Measurements from ENCODE around the gene VSTM2B.
"Not testable (repeated sequence)": the region's sequence is repeated elsewhere in the genome, so short reads cannot be mapped to it uniquely, and the experiment has no call there.

The VSTM2B gene

GRCh38 chr19:29542776-29543175 is 17.0 kb downstream of the VSTM2B start:
- Histone ChIP-seq H4K91ac (ENCODE audit: low read length) (no peak overlapping the region), H3K9me3 (ENCODE audit: control insufficient read depth, low read length) (peaks cover 6% of the 10 kb centered on the region), H3K4me2 (ENCODE audit: low read length, poor library complexity, severe bottlenecking) (no peak overlapping the region), H2BK12ac (ENCODE audit: low read length in 2 of 2) (no peak overlapping the region), H3K4me3 (ENCODE audit: insufficient read depth in 1 of 2, low read depth in 1 of 2, low read length in 2 of 2) (no peak overlapping the region), H3K14ac (ENCODE audit: low read length in 2 of 2) (no peak overlapping the region), H2AFZ (ENCODE audit: low read depth, low read length) (no peak overlapping the region), H3K27me3 (ENCODE audit: control insufficient read depth in 1 of 2, insufficient read depth in 1 of 2, low read length in 2 of 2) (peaks cover 0 to 23% of the 10 kb centered on the region in 2 experiments), H3K9ac (ENCODE audit: low read length) (no peak overlapping the region), H2BK15ac (ENCODE audit: low read depth, poor library complexity, severe bottlenecking) (no peak overlapping the region), H3K36me3 (ENCODE audit: control insufficient read depth in 1 of 2, insufficient read depth in 2 of 2, low read depth in 1 of 2, low read length in 2 of 2) (no peaks in the 10 kb centered on the region), H2AK5ac (ENCODE audit: low read length, severe bottlenecking) (no peak overlapping the region), H3K18ac (ENCODE audit: low read depth in 1 of 2, low read length in 2 of 2) (no peak overlapping the region), H2BK5ac (ENCODE audit: low read depth, low read length, poor library complexity, severe bottlenecking) (no peak overlapping the region), H3K79me1 (replicated peaks; ENCODE audit: low read length, poor library complexity, severe bottlenecking) (no peaks in the 10 kb centered on the region), H3K4me1 (ENCODE audit: control insufficient read depth, insufficient read depth, low read depth, low read length) (peaks cover 2% of the 10 kb centered on the region), H3K27ac (ENCODE audit: low read length, poor library complexity, severe bottlenecking) (no peak overlapping the region), H2BK120ac (ENCODE audit: low read depth, low read length) (no peak overlapping the region), H3K23ac (ENCODE audit: low read length in 2 of 2) (no peak overlapping the region), H3K4ac (ENCODE audit: low read depth in 1 of 2, low read length in 2 of 2) (no peak overlapping the region), H4K8ac (ENCODE audit: low read length) (no peak overlapping the region)
- 63% methylated on average over 1 of the region's 3 CpGs for WGBS
- no peak for DNase-seq

- H2BK12ac ChIP-seq (ENCODE audit: low read length in 2 of 2) = no peak overlapping the region
- no peak overlapping the region for H2BK5ac ChIP-seq (ENCODE audit: low read depth, low read length, poor library complexity, severe bottlenecking)
- no peaks in the 10 kb centered on the region for H3K79me1 ChIP-seq (replicated peaks; ENCODE audit: low read length, poor library complexity, severe bottlenecking)
- no peak overlapping the region for H4K91ac ChIP-seq (ENCODE audit: low read length)
- no peak for DNase-seq
- no peak overlapping the region for H4K8ac ChIP-seq (ENCODE audit: low read length)
- H3K4me3 ChIP-seq (ENCODE audit: insufficient read depth in 1 of 2, low read depth in 1 of 2, low read length in 2 of 2) = no peak overlapping the region
- no peak overlapping the region for H3K18ac ChIP-seq (ENCODE audit: low read depth in 1 of 2, low read length in 2 of 2)
- no peak overlapping the region for H2BK120ac ChIP-seq (ENCODE audit: low read depth, low read length)
- no peak overlapping the region for H3K4ac ChIP-seq (ENCODE audit: low read depth in 1 of 2, low read length in 2 of 2)
- no peak overlapping the region for H3K23ac ChIP-seq (ENCODE audit: low read length in 2 of 2)
- peaks cover 6% of the 10 kb centered on the region for H3K9me3 ChIP-seq (ENCODE audit: control insufficient read depth, low read length)
- H3K4me2 ChIP-seq (ENCODE audit: low read length, poor library complexity, severe bottlenecking) = no peak overlapping the region
- no peak overlapping the region for H3K14ac ChIP-seq (ENCODE audit: low read length in 2 of 2)
- H3K27me3 ChIP-seq (ENCODE audit: control insufficient read depth in 1 of 2, insufficient read depth in 1 of 2, low read length in 2 of 2) = peaks cover 0 to 18% of the 10 kb centered on the region in 2 experiments
- WGBS = 33% methylated on average over 2 of the region's 2 CpGs
- no peaks in the 10 kb centered on the region for H3K36me3 ChIP-seq (ENCODE audit: control insufficient read depth in 1 of 2, insufficient read depth in 2 of 2, low read depth in 1 of 2, low read length in 2 of 2)
- H2AFZ ChIP-seq (ENCODE audit: low read depth, low read length) = no peak overlapping the region
- no peak overlapping the region for H3K27ac ChIP-seq (ENCODE audit: low read length, poor library complexity, severe bottlenecking)
- H2BK15ac ChIP-seq (ENCODE audit: low read depth, poor library complexity, severe bottlenecking) = no peak overlapping the region
- H3K9ac ChIP-seq (ENCODE audit: low read length) = no peak overlapping the region
- H3K4me1 ChIP-seq (ENCODE audit: control insufficient read depth, insufficient read depth, low read depth, low read length) = peaks cover 2% of the 10 kb centered on the region
- H2AK5ac ChIP-seq (ENCODE audit: low read length, severe bottlenecking) = no peak overlapping the region
These were observed 17.6 kb downstream of the VSTM2B start for GRCh38 chr19:29543381-29543780.

GRCh38 chr19:29544656-29545360 is 19.0 kb downstream of the VSTM2B start:
- DNase-seq = no peak
- 85% methylated on average over 15 of the region's 15 CpGs for WGBS
- peaks cover 0 to 13% of the 10 kb centered on the region in 2 experiments for H3K27me3 ChIP-seq (ENCODE audit: control insufficient read depth in 1 of 2, insufficient read depth in 1 of 2, low read length in 2 of 2)

GRCh38 chr19:29545447-29545846 is 19.7 kb downstream of the VSTM2B start:
- not testable (repeated sequence) for H3K23ac ChIP-seq (ENCODE audit: low read length in 2 of 2); DNase-seq; H2BK15ac ChIP-seq (ENCODE audit: low read depth, poor library complexity, severe bottlenecking); H3K79me1 ChIP-seq (replicated peaks; ENCODE audit: low read length, poor library complexity, severe bottlenecking); H3K27me3 ChIP-seq (ENCODE audit: control insufficient read depth in 1 of 2, insufficient read depth in 1 of 2, low read length in 2 of 2); H3K27ac ChIP-seq (ENCODE audit: low read length, poor library complexity, severe bottlenecking); H3K4me1 ChIP-seq (ENCODE audit: control insufficient read depth, insufficient read depth, low read depth, low read length); H3K9ac ChIP-seq (ENCODE audit: low read length); H3K36me3 ChIP-seq (ENCODE audit: control insufficient read depth in 1 of 2, insufficient read depth in 2 of 2, low read depth in 1 of 2, low read length in 2 of 2); H2BK120ac ChIP-seq (ENCODE audit: low read depth, low read length); H3K18ac ChIP-seq (ENCODE audit: low read depth in 1 of 2, low read length in 2 of 2); H2AFZ ChIP-seq (ENCODE audit: low read depth, low read length); H2AK5ac ChIP-seq (ENCODE audit: low read length, severe bottlenecking); H4K8ac ChIP-seq (ENCODE audit: low read length); H3K14ac ChIP-seq (ENCODE audit: low read length in 2 of 2); H3K4me2 ChIP-seq (ENCODE audit: low read length, poor library complexity, severe bottlenecking); H2BK12ac ChIP-seq (ENCODE audit: low read length in 2 of 2); H3K9me3 ChIP-seq (ENCODE audit: control insufficient read depth, low read length); H4K91ac ChIP-seq (ENCODE audit: low read length); H3K4ac ChIP-seq (ENCODE audit: low read depth in 1 of 2, low read length in 2 of 2); H2BK5ac ChIP-seq (ENCODE audit: low read depth, low read length, poor library complexity, severe bottlenecking); H3K4me3 ChIP-seq (ENCODE audit: insufficient read depth in 1 of 2, low read depth in 1 of 2, low read length in 2 of 2)
- WGBS = 79% methylated on average over 4 of the region's 4 CpGs

More at GRCh38 chr19:29544656-29545360, 19.0 kb downstream of the VSTM2B start:
- H2AK5ac ChIP-seq (ENCODE audit: low read length, severe bottlenecking) = no peak overlapping the region
- no peak overlapping the region for H2BK5ac ChIP-seq (ENCODE audit: low read depth, low read length, poor library complexity, severe bottlenecking)
- H3K9ac ChIP-seq (ENCODE audit: low read length) = no peak overlapping the region
- H2BK15ac ChIP-seq (ENCODE audit: low read depth, poor library complexity, severe bottlenecking) = no peak overlapping the region
- no peak overlapping the region for H2AFZ ChIP-seq (ENCODE audit: low read depth, low read length)
- H3K9me3 ChIP-seq (ENCODE audit: control insufficient read depth, low read length) = peaks cover 6% of the 10 kb centered on the region
- H4K8ac ChIP-seq (ENCODE audit: low read length) = no peak overlapping the region
- H3K4me3 ChIP-seq (ENCODE audit: insufficient read depth in 1 of 2, low read depth in 1 of 2, low read length in 2 of 2) = no peak overlapping the region
- no peak overlapping the region for H4K91ac ChIP-seq (ENCODE audit: low read length)
- H3K4me2 ChIP-seq (ENCODE audit: low read length, poor library complexity, severe bottlenecking) = no peak overlapping the region
- no peak overlapping the region for H2BK120ac ChIP-seq (ENCODE audit: low read depth, low read length)
- H3K4ac ChIP-seq (ENCODE audit: low read depth in 1 of 2, low read length in 2 of 2) = no peak overlapping the region
- H2BK12ac ChIP-seq (ENCODE audit: low read length in 2 of 2) = no peak overlapping the region
- no peaks in the 10 kb centered on the region for H3K36me3 ChIP-seq (ENCODE audit: control insufficient read depth in 1 of 2, insufficient read depth in 2 of 2, low read depth in 1 of 2, low read length in 2 of 2)
- H3K23ac ChIP-seq (ENCODE audit: low read length in 2 of 2) = no peak overlapping the region
- H3K79me1 ChIP-seq (replicated peaks; ENCODE audit: low read length, poor library complexity, severe bottlenecking) = no peaks in the 10 kb centered on the region
- no peak overlapping the region for H3K27ac ChIP-seq (ENCODE audit: low read length, poor library complexity, severe bottlenecking)
- no peak overlapping the region for H3K18ac ChIP-seq (ENCODE audit: low read depth in 1 of 2, low read length in 2 of 2)
- H3K4me1 ChIP-seq (ENCODE audit: control insufficient read depth, insufficient read depth, low read depth, low read length) = peaks cover 2% of the 10 kb centered on the region
- H3K14ac ChIP-seq (ENCODE audit: low read length in 2 of 2) = no peak overlapping the region
